HG03558 (cell line): ENCODE measurements around the gene PAN2.
"Not testable (repeated sequence)": the region's sequence is repeated elsewhere in the genome, so short reads cannot be mapped to it uniquely, and the experiment has no call there.

ENCODE experiments used
- ATAC-seq: cut with Tn5 transposase; IDR thresholded peaks from one replicate; pipeline ENCODE4 v1.9.1; 2021; ENCODE audit warnings: moderate number of reproducible peaks; ENCODE audit not compliant: unreplicated experiment; ENCODE audit errors: extremely low read depth

Gene PAN2

GRCh38 chr12:56348776-56349175 is 15.0 kb upstream of the PAN2 start:
- no peak for ATAC-seq

GRCh38 chr12:56347255-56347654 is 13.5 kb upstream of the PAN2 start:
- not testable (repeated sequence) for ATAC-seq

GRCh38 chr12:56346675-56347074 is 12.9 kb upstream of the PAN2 start:
- no peak for ATAC-seq

GRCh38 chr12:56342290-56342689 is 8.5 kb upstream of the PAN2 start:
- not testable (repeated sequence) for ATAC-seq

GRCh38 chr12:56341616-56342015 is 7.8 kb upstream of the PAN2 start:
- no peak for ATAC-seq

GRCh38 chr12:56339158-56339422 is 5.3 kb upstream of the PAN2 start:
- no peak for ATAC-seq

- ATAC-seq = no peak
These were observed 4.7 kb upstream of the PAN2 start, which contains the start of gene IL23A for GRCh38 chr12:56338308-56339157. TSS of gene IL23A (plus strand) at chr12:56338884. CDS start at chr12:56339045, 161 bp downstream.

- no peak for ATAC-seq
These were observed 4.0 kb upstream of the PAN2 start for GRCh38 chr12:56337753-56338251.

- no peak for ATAC-seq
These were observed 2.8 kb upstream of the PAN2 start for GRCh38 chr12:56336361-56337167.

GRCh38 chr12:56335527-56335926 is 1.7 kb upstream of the PAN2 start:
- not testable (repeated sequence) for ATAC-seq

- no peak for ATAC-seq
These were observed 642 bp upstream of the PAN2 start for GRCh38 chr12:56334490-56334793.

GRCh38 chr12:56333197-56333678 is 562 bp downstream of the PAN2 start:
- ATAC-seq = no peak

GRCh38 chr12:56332512-56333196 is 1.1 kb downstream of the PAN2 start:
- no peak for ATAC-seq

- no peak for ATAC-seq
These were observed 2.8 kb downstream of the PAN2 start for GRCh38 chr12:56330936-56331490.

GRCh38 chr12:56326533-56326932 is 7.3 kb downstream of the PAN2 start:
- no peak for ATAC-seq

GRCh38 chr12:56326126-56326525 is 7.7 kb downstream of the PAN2 start:
- no peak for ATAC-seq

GRCh38 chr12:56324206-56324605 is 9.6 kb downstream of the PAN2 start:
- ATAC-seq = no peak

GRCh38 chr12:56321610-56322009 is 12.2 kb downstream of the PAN2 start:
- not testable (repeated sequence) for ATAC-seq

GRCh38 chr12:56321027-56321426 is 12.8 kb downstream of the PAN2 start:
- ATAC-seq = no peak

- ATAC-seq = no peak
These were observed 16.1 kb downstream of the PAN2 start for GRCh38 chr12:56317675-56318074.
